OCI-LY3 (cell line): ENCODE measurements around the gene SPOCK1.

Source experiments
- CTCF ChIP-seq: fragments of 200-600, 300-600 bp; sonication (generic); IDR thresholded peaks from 2 replicates; pipeline ENCODE4 v1.5.1; 2014; ENCODE audit warnings: antibody characterized with exemption, low read length, low read depth
- EZH2phosphoT487 ChIP-seq: fragments of 200-600 bp; shearing (Covaris generic); IDR thresholded peaks from 2 replicates; pipeline ENCODE4 v1.6.1; 2018; ENCODE audit warnings: antibody characterized with exemption, mixed run types, low read depth

DNA sequence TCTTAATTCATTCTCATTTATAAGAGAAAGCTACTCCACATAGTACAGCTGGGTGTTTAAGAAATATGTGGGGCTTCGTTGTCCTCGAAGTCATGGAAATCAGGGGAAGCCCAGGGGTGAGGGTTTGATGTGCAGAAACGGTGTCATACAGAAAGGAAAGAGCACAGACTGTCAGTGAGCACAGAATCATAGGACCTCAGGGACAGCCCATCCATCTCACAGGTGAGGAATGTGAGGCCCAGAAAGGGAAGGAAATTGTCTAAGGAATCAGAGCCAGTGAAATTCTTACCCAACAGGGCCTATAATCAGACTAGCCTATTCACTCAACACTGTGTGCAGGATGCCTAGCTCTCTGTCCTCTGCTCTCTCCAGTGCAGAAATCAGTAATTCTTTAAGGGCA lies 535.6 kb downstream of the SPOCK1 start:
- TF ChIP-seq CTCF (no peak), EZH2phosphoT487 (no peak)
